Ascending aorta (tissue), 2 donors: ENCODE results near the gene ADRB2. TPM values are rescaled to one million over a fixed set of nuclear protein-coding genes. Genes with fewer than 3 reads are reported as not detected.

Source experiments
- DNase-seq, 2 donors: peaks; one replicate each; pipeline ENCODE4 v3.0.0-alpha.2; 2019; ENCODE audit warnings: low spot score in 2 of 2
- H3K27ac ChIP-seq, 2 donors: fragments of 200-600 bp; sonication (generic); one replicate each; pipeline ENCODE4 v1.5.1; 2016 to 2017; ENCODE audit warnings: mild to moderate bottlenecking in 1 of 2
- H3K27me3 ChIP-seq: fragments of 200-600 bp; sonication (generic); one replicate; pipeline ENCODE4 v1.5.1; 2017
- H3K36me3 ChIP-seq, 2 donors: fragments of 200-600 bp; sonication (generic); one replicate each; pipeline ENCODE4 v1.5.1; 2016
- H3K4me1 ChIP-seq, 2 donors: fragments of 200-600 bp; sonication (generic); one replicate each; pipeline ENCODE4 v1.5.1; 2016 to 2017; ENCODE audit warnings: mild to moderate bottlenecking in 1 of 2
- H3K4me3 ChIP-seq, 2 donors: fragments of 200-600 bp; sonication (generic); one replicate each; pipeline ENCODE4 v1.5.1; 2016 to 2017; ENCODE audit warnings: mild to moderate bottlenecking in 1 of 2
- H3K9me3 ChIP-seq, 2 donors: fragments of 200-600 bp; sonication (generic); one replicate each; pipeline ENCODE4 v1.5.1; 2016
- CTCF ChIP-seq, 3 experiments: fragments of 200-600 bp in 2 of 3; fragments of 450-650 bp in 1 of 3; sonication (generic) in 2 of 3; IDR thresholded peaks; one replicate each; pipeline ENCODE4 v1.5.1; 2016 to 2019; ENCODE audit warnings: antibody characterized with exemption in 3 of 3, mild to moderate bottlenecking in 1 of 3, moderate library complexity in 1 of 3
- intact Hi-C: fragments of 100-400 bp; cut with DNase I; formaldehyde crosslinking; loops from one replicate; pipeline ENCODE4 v1.15.1; 2023
- total RNA-seq: library from RNA; depleted of rRNA; stranded (reverse); fragments of >200 nt; gene quantifications from one replicate; pipeline ENCODE4 v1.1.0, GENCODE V29; 2016

The ADRB2 gene
- total RNA-seq, 1 donor from 2014 or later = 11.2 TPM

GRCh38 chr5:148848393-148849031, 22.1 kb downstream of the ADRB2 start:
- H3K4me1 ChIP-seq = no peaks in the 10 kb centered on the region
- no peaks in the 10 kb centered on the region for H3K9me3 ChIP-seq
- H3K27ac ChIP-seq = no peak overlapping the region
- TF ChIP-seq CTCF (IDR thresholded peaks at IDR 0.05) = no peak
- no peak for DNase-seq
- no peaks in the 10 kb centered on the region for H3K27me3 ChIP-seq
- no peaks in the 10 kb centered on the region for H3K36me3 ChIP-seq
- H3K4me3 ChIP-seq = no peak overlapping the region
- intact Hi-C loops = no loop called here

GRCh38 chr5:148849461-148849860, 23.1 kb downstream of the ADRB2 start:
- Histone ChIP-seq H3K27ac (no peak overlapping the region), H3K4me3 (no peak overlapping the region), H3K9me3 (no peaks in the 10 kb centered on the region), H3K4me1 (no peaks in the 10 kb centered on the region), H3K36me3 (no peaks in the 10 kb centered on the region), H3K27me3 (no peaks in the 10 kb centered on the region)
- intact Hi-C loops = no loop called here
- no peak for DNase-seq
- TF ChIP-seq CTCF (IDR thresholded peaks at IDR 0.05) = no peak

GRCh38 chr5:148850836-148851235, 24.4 kb downstream of the ADRB2 start:
- H3K4me3 ChIP-seq = no peak overlapping the region
- no peak overlapping the region for H3K27ac ChIP-seq
- H3K27me3 ChIP-seq = no peaks in the 10 kb centered on the region
- TF ChIP-seq CTCF (IDR thresholded peaks at IDR 0.05) = no peak
- intact Hi-C loops = no loop called here
- H3K4me1 ChIP-seq = no peaks in the 10 kb centered on the region
- DNase-seq = no peak
- no peaks in the 10 kb centered on the region for H3K36me3 ChIP-seq
- H3K9me3 ChIP-seq = no peaks in the 10 kb centered on the region

GRCh38 chr5:148853868-148854267, 27.5 kb downstream of the ADRB2 start:
- no peak for DNase-seq
- H3K9me3 ChIP-seq = no peaks in the 10 kb centered on the region
- no peak overlapping the region for H3K4me3 ChIP-seq
- no peak for TF ChIP-seq CTCF (IDR thresholded peaks at IDR 0.05)
- H3K4me1 ChIP-seq = no peaks in the 10 kb centered on the region
- no peaks in the 10 kb centered on the region for H3K36me3 ChIP-seq
- intact Hi-C loops = no loop called here
- H3K27me3 ChIP-seq = no peaks in the 10 kb centered on the region
- H3K27ac ChIP-seq = no peak overlapping the region

- TF ChIP-seq CTCF (IDR thresholded peaks at IDR 0.05) = no peak
- Histone ChIP-seq H3K27ac (no peak overlapping the region), H3K36me3 (no peaks in the 10 kb centered on the region), H3K4me1 (no peaks in the 10 kb centered on the region), H3K27me3 (no peaks in the 10 kb centered on the region), H3K9me3 (no peaks in the 10 kb centered on the region), H3K4me3 (no peak overlapping the region)
- intact Hi-C loops = no loop called here
- DNase-seq = no peak
These were observed 29.0 kb downstream of the ADRB2 start for GRCh38 chr5:148855249-148856008.
